ENCODE results near the gene BAZ2B.
"Not testable (repeated sequence)": the region's sequence is repeated elsewhere in the genome, so short reads cannot be mapped to it uniquely, and the experiment has no call there.

The BAZ2B gene

GRCh38 chr2:159551806-159552205 is 64.5 kb downstream of the BAZ2B start:
- no peak for DNase-seq

DNA sequence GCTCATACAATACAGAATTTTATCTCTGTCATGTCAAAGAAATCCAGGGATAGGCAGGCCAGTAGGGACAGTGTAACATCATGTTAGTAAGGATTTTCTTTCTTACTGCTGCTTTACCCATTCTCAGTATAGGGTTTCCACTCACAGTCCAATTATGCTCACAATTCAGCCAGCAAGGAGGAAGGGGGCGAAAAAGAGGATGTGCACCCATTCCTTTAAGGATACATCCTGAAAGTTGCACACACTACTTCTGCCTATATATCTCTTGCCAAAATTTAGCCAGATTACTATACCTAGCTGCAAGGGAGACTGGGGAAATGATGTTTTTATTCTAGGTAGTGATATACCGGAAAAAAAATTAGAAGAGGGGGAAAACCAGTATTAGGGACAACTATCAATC is 66.1 kb downstream of the BAZ2B start:
- DNase-seq = no peak
- TF ChIP-seq GATA1 (IDR thresholded peaks at IDR 0.05; ENCODE audit: low read depth, low read length) (no peak), POLR2A (IDR thresholded peaks at IDR 0.05; ENCODE audit: low read length) (no peak)

More at GRCh38 chr2:159551806-159552205, 64.5 kb downstream of the BAZ2B start:
- TF ChIP-seq POLR2A (IDR thresholded peaks at IDR 0.05; ENCODE audit: low read length) (no peak), GATA1 (IDR thresholded peaks at IDR 0.05; ENCODE audit: low read depth, low read length) (no peak)

- DNase-seq = no peak
- TF ChIP-seq GATA1 (IDR thresholded peaks at IDR 0.05; ENCODE audit: low read depth, low read length) (no peak), POLR2A (IDR thresholded peaks at IDR 0.05; ENCODE audit: low read length) (no peak)
Observed at GRCh38 chr2:159549234-159549633, 67.1 kb downstream of the BAZ2B start.

GRCh38 chr2:159546716-159547430 is 69.5 kb downstream of the BAZ2B start:
- TF ChIP-seq POLR2A (IDR thresholded peaks at IDR 0.05; ENCODE audit: low read length) (no peak), GATA1 (IDR thresholded peaks at IDR 0.05; ENCODE audit: low read depth, low read length) (no peak)
- DNase-seq = no peak

DNA sequence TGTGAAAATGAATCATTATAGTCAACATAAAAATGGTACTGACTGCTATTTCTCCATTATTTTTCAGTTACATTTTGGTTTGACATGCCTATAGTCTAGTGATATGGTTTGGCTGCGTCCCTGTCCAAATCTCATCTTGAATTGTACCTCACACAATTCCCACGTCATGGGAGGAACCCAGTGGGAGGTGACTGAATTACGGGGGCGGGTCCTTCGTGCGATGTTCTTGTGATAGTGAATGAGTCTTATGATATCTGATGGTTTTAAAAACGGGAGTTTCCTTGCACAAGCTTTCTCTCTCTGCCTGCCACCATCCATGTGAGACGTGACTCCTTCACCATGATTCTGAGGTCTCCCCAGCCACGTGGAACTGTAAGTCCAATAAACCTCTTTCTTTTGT is 70.3 kb downstream of the BAZ2B start:
- DNase-seq = no peak
- no peak for TF ChIP-seq GATA1 (IDR thresholded peaks at IDR 0.05; ENCODE audit: low read depth, low read length)

- TF ChIP-seq POLR2A (IDR thresholded peaks at IDR 0.05; ENCODE audit: low read length) = no peak
- TF ChIP-seq GATA1 (IDR thresholded peaks at IDR 0.05; ENCODE audit: low read depth, low read length) = no peak
Observed at GRCh38 chr2:159545085-159545484, 71.3 kb downstream of the BAZ2B start.

DNA sequence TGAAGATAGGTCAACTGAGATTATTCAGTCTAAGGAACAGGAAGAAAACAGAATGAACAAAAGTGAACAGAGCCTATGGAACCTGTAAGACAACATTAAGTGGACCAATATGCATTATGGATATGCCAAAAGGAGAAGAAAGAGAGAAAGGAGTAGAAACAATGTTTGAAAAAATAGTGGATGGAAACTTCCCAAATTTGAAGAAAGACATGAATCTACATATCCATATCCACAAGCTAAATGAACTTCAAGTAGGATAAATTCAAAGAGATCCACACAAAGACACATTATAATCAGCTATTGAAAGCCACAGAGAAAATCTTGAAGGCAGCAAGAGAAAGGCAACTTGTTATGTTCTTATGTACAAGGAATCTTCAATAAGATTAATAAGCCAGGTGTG is 74.2 kb downstream of the BAZ2B start:
- no peak for TF ChIP-seq POLR2A (IDR thresholded peaks at IDR 0.05; ENCODE audit: low read length)
- TF ChIP-seq GATA1 (IDR thresholded peaks at IDR 0.05; ENCODE audit: low read depth, low read length) = no peak
- no peak for DNase-seq

More at GRCh38 chr2:159545085-159545484, 71.3 kb downstream of the BAZ2B start:
- no peak for DNase-seq

GRCh38 chr2:159539701-159540100 is 76.6 kb downstream of the BAZ2B start:
- no peak for DNase-seq
- TF ChIP-seq GATA1 (IDR thresholded peaks at IDR 0.05; ENCODE audit: low read depth, low read length) (no peak), POLR2A (IDR thresholded peaks at IDR 0.05; ENCODE audit: low read length) (no peak)

- DNase-seq = no peak
Observed at GRCh38 chr2:159538801-159539200, 77.5 kb downstream of the BAZ2B start.

DNA sequence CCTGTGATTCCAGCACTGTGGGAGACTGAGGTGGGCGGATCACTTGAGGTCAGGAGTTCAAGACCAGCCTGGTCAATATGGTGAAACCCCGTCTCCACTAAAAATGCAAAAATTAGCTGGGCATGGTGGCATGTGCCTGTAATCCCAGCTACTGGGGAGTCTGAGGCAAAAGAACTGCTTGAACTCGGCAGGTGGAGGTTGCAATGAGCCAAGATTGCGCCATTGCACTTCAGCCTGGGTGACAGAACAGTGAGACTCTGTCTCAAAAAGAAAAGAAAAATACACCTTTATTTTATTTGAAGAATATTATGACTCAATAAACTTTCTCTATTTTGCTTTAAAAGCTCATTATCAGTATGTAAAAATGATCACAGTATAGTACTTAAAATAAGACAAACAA is 81.1 kb downstream of the BAZ2B start:
- not testable (repeated sequence) for DNase-seq

More at GRCh38 chr2:159538801-159539200, 77.5 kb downstream of the BAZ2B start:
- TF ChIP-seq POLR2A (IDR thresholded peaks at IDR 0.05; ENCODE audit: low read length) = no peak
- TF ChIP-seq GATA1 (IDR thresholded peaks at IDR 0.05; ENCODE audit: low read depth, low read length) = no peak

- DNase-seq = no peak
- TF ChIP-seq GATA1 (IDR thresholded peaks at IDR 0.05; ENCODE audit: low read depth, low read length) = no peak
- TF ChIP-seq POLR2A (IDR thresholded peaks at IDR 0.05; ENCODE audit: low read length) = no peak
Observed at GRCh38 chr2:159531475-159531874, 84.9 kb downstream of the BAZ2B start.

DNA sequence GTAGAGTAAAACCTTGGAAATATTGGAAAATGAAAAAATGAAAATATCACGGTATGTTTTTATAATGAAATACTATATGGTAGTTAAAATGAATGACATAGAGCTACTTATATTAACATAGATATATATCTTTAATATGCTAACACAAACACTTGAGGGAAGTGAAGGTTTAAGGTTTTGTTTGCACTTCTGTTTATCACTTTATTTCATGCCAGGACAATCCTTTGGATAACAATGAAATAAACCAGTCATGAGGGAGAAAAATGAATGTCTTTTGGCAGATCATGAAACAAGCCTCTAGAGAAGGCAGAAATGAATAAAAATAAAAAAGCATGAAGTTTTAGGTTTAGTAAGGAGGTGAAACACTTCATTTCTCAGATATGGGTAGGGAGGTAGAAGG is 89.9 kb downstream of the BAZ2B start:
- TF ChIP-seq POLR2A (IDR thresholded peaks at IDR 0.05; ENCODE audit: low read length) = no peak
- TF ChIP-seq GATA1 (IDR thresholded peaks at IDR 0.05; ENCODE audit: low read depth, low read length) = no peak
- no peak for DNase-seq

- TF ChIP-seq GATA1 (IDR thresholded peaks at IDR 0.05; ENCODE audit: low read depth, low read length) = no peak
- no peak for TF ChIP-seq POLR2A (IDR thresholded peaks at IDR 0.05; ENCODE audit: low read length)
- no peak for DNase-seq
Observed at GRCh38 chr2:159525012-159525411, 91.3 kb downstream of the BAZ2B start.

DNA sequence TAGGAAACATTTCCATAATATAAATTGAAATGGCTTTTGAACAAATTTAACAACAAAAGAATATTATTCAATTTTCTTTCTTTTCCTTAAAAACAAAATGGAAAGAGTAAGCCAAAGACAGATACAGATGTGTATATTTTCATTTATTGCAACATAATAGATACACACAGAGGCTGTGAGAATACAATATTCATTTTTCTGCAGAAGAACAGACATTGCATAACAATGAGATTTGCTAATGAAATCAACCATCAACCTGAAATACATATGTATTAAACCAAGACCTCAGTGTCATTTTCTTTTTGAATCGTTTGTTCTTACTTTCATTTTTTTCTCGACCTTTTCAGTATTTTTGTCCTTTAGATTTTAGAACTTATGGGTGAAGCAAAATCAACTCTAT is 95.1 kb downstream of the BAZ2B start:
- DNase-seq = no peak
- TF ChIP-seq GATA1 (IDR thresholded peaks at IDR 0.05; ENCODE audit: low read depth, low read length) = no peak
- no peak for TF ChIP-seq POLR2A (IDR thresholded peaks at IDR 0.05; ENCODE audit: low read length)

- no peak for TF ChIP-seq POLR2A (IDR thresholded peaks at IDR 0.05; ENCODE audit: low read length)
- no peak for TF ChIP-seq GATA1 (IDR thresholded peaks at IDR 0.05; ENCODE audit: low read depth, low read length)
- no peak for DNase-seq
Observed at GRCh38 chr2:159518321-159519005, 97.9 kb downstream of the BAZ2B start.

All from erythroblast (primary cell).